ENCODE measurements around the gene TBC1D25. TPM values are rescaled to one million over a fixed set of nuclear protein-coding genes. Genes with fewer than 3 reads are reported as not detected.

Gene TBC1D25
- total RNA-seq, 1 donor from 2014 or later, result 12.5 TPM

- Mint-ChIP-seq H3K4me1 (ENCODE audit: unreplicated experiment) (peaks cover 13% of the 10 kb centered on the region), H3K9me3 (ENCODE audit: unreplicated experiment) (no peaks in the 10 kb centered on the region), H3K27ac (ENCODE audit: unreplicated experiment) (peak overlapping the region; percentile 99), H3K4me3 (ENCODE audit: unreplicated experiment) (peak overlapping the region; percentile 98), H3K36me3 (ENCODE audit: low read depth, unreplicated experiment) (peaks cover 7% of the 10 kb centered on the region), H3K27me3 (ENCODE audit: unreplicated experiment) (peaks cover 6% of the 10 kb centered on the region)
- TF ChIP-seq, protein P1, sequence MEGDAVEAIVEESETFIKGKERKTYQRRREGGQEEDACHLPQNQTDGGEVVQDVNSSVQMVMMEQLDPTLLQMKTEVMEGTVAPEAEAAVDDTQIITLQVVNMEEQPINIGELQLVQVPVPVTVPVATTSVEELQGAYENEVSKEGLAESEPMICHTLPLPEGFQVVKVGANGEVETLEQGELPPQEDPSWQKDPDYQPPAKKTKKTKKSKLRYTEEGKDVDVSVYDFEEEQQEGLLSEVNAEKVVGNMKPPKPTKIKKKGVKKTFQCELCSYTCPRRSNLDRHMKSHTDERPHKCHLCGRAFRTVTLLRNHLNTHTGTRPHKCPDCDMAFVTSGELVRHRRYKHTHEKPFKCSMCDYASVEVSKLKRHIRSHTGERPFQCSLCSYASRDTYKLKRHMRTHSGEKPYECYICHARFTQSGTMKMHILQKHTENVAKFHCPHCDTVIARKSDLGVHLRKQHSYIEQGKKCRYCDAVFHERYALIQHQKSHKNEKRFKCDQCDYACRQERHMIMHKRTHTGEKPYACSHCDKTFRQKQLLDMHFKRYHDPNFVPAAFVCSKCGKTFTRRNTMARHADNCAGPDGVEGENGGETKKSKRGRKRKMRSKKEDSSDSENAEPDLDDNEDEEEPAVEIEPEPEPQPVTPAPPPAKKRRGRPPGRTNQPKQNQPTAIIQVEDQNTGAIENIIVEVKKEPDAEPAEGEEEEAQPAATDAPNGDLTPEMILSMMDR (IDR thresholded peaks at IDR 0.05; ENCODE audit: unreplicated experiment), result no peak
- DNase-seq (ENCODE audit: low spot score), result no peak
Measured at GRCh38 chrX:48573690-48574269, 34.3 kb downstream of the TBC1D25 start.

DNA sequence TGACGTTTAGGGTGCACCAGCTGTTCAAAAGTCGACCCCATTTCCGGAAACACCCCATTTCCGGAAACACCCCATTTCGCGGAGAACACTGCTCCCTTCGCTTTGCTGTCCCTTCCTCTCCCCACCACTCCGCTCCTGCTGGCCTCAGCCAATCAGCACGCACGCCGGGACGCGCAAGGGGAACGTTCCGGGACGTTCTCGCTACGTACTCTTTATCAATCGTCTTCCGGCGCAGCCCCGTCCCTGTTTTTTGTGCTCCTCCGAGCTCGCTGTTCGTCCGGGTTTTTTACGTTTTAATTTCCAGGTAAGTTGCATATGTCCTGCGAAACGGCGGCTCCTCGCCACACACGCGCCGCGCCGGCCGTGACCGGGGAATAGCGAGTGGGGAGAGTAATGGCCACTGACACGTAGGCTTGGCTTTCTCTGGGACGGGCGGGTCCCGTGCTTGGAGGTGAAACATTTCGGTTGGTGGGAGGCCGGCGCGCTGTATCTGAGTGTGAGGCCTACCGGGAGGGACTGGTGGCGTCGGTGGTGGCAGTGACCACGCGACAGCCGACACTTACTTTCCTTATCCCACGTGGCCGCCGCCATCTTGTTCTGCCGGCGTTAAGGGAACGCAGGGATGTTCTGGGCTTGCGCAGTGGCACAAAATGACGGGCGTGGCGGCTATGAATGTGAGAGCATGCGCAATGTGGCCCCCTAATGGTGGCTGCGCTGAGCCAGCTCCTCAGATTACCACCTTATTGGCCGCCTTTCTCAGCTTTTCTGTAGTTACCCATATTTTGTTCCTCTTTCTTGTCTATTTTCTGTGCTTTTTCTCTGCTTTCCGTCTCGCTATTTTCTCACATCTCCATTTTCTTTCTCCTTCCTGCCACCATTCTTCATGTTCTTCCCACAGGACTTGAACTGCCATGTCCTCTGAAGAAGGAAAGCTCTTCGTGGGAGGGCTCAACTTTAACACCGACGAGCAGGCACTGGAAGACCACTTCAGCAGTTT, 35.1 kb downstream of the TBC1D25 start, which contains the start of gene RBM3:
TSS of gene RBM3 (plus strand) at position 215 of the 997 bp plus-strand sequence. CDS start at position 912, 697 bp downstream.
- peak; percentile 73 for DNase-seq (ENCODE audit: low spot score)
- H3K9me3 Mint-ChIP-seq (ENCODE audit: unreplicated experiment), result no peaks in the 10 kb centered on the region

GRCh38 chrX:48575642-48576041, 36.1 kb downstream of the TBC1D25 start:
- no peak for DNase-seq (ENCODE audit: low spot score)
- no peak overlapping the region for H3K27ac Mint-ChIP-seq (ENCODE audit: unreplicated experiment)
- no peaks in the 10 kb centered on the region for H3K9me3 Mint-ChIP-seq (ENCODE audit: unreplicated experiment)
- TF ChIP-seq, protein P1 (IDR thresholded peaks at IDR 0.05; ENCODE audit: unreplicated experiment), result no peak
- peaks cover 9% of the 10 kb centered on the region for H3K27me3 Mint-ChIP-seq (ENCODE audit: unreplicated experiment)
- H3K4me3 Mint-ChIP-seq (ENCODE audit: unreplicated experiment), result peak overlapping the region; percentile 98
- H3K4me1 Mint-ChIP-seq (ENCODE audit: unreplicated experiment), result peaks cover 13% of the 10 kb centered on the region
- peaks cover 7% of the 10 kb centered on the region for H3K36me3 Mint-ChIP-seq (ENCODE audit: low read depth, unreplicated experiment)

More for the DNA sequence above, 35.1 kb downstream of the TBC1D25 start, which contains the start of gene RBM3:
- TF ChIP-seq, protein P1 (IDR thresholded peaks at IDR 0.05; ENCODE audit: unreplicated experiment), result no peak
- H3K4me1 Mint-ChIP-seq (ENCODE audit: unreplicated experiment), result peaks cover 13% of the 10 kb centered on the region
- peaks cover 8% of the 10 kb centered on the region for H3K27me3 Mint-ChIP-seq (ENCODE audit: unreplicated experiment)
- peak within 1 kb of the TSS; percentile 98 for H3K4me3 Mint-ChIP-seq (ENCODE audit: unreplicated experiment)
- H3K27ac Mint-ChIP-seq (ENCODE audit: unreplicated experiment), result peak within 1 kb of the TSS; percentile 99
- H3K36me3 Mint-ChIP-seq (ENCODE audit: low read depth, unreplicated experiment), result peaks cover 7% of the 10 kb centered on the region

DNA sequence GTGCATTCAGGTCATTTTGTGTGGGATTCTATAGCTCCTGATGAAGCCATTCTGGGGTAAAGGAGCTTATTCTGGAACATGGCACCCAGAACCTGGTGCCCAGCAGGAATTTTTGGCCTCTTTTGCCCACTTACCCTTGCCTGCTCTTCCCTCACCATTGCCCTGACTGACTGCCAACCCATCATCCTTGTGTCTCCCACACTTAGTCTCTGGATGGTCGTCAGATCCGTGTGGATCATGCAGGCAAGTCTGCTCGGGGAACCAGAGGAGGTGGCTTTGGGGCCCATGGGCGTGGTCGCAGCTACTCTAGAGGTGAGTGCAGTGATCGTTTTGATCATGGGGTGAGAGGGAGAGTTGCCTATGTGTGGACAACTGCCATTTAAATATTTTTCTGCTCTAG, 36.6 kb downstream of the TBC1D25 start:
- H3K27me3 Mint-ChIP-seq (ENCODE audit: unreplicated experiment), result peaks cover 9% of the 10 kb centered on the region
- peaks cover 7% of the 10 kb centered on the region for H3K36me3 Mint-ChIP-seq (ENCODE audit: low read depth, unreplicated experiment)

More for the DNA sequence above, 36.6 kb downstream of the TBC1D25 start:
- peak overlapping the region; percentile 98 for H3K4me3 Mint-ChIP-seq (ENCODE audit: unreplicated experiment)
- H3K4me1 Mint-ChIP-seq (ENCODE audit: unreplicated experiment), result peaks cover 13% of the 10 kb centered on the region
- TF ChIP-seq, protein P1 (IDR thresholded peaks at IDR 0.05; ENCODE audit: unreplicated experiment), result no peak
- DNase-seq (ENCODE audit: low spot score), result no peak
- H3K9me3 Mint-ChIP-seq (ENCODE audit: unreplicated experiment), result no peaks in the 10 kb centered on the region
- no peak overlapping the region for H3K27ac Mint-ChIP-seq (ENCODE audit: unreplicated experiment)
